NCI-H1694 treated with DMSO at 0.1 percent for 48 hours (cell line): ENCODE measurements around the gene LAMA4.
A peak's percentile ranks its signal among the peaks of the same experiment; 100 is the strongest.
"Not testable (repeated sequence)": the region's sequence is repeated elsewhere in the genome, so short reads cannot be mapped to it uniquely, and the experiment has no call there.

Source experiments
- DNase-seq: peaks from one replicate; lab custom pipeline; 2025; lab: John Stamatoyannopoulos, UW

Gene LAMA4

DNA sequence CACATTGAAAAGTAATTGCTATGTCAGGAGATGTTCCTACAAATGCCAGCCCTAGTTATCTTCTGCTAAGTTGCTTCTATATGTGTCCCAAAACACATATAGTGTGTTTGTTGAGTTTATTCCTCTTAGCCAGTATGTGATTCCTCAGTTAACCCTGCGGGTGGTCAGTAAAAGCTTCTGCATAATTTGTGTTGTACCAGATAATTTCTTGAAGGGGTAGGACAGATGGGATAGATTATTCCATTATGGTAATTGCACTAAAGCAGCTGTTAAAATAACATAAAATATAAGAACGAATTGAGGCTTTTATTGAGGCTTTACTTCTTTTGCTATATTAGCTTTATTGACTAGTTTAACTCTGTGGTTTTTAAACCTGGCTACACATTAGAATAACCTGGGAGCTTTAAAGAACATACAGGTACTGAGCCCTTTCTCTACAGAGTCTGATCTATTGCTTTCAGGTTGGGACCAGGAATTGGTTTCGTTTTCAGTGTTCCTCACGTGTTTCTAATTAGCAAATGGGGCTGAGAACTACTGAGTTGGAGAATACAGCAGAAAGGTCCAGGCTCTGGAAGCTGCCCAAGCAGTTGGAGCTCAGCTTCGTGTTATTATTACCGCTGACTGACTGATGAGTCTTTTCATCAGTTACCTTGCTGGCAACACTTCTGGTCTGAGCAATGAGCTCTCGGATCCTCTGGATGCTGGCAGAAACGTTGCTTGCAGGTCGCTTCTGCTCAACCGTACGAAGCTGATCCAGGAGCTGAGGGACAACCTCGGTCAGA, 110.0 kb downstream of the LAMA4 start:
- peak; percentile 91 for DNase-seq

DNA sequence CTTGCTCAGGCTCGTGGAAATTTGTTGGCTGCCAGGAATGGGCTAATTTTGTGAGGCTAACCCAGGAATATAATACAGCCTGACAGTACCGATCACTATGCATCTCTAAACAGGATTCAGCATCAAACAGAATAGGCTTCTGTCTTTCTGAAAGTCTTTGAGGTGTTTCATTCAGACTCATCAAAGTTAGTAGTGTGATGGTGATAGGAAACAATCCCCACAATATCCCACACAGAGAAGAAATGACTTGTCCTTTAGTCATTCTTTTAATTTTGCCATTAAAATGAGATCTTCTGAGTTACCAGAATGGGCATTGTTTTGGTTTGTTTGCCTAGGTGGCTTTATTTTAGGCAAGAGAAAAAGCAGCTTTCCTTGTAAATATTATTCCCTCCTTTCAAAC, 112.7 kb downstream of the LAMA4 start:
- DNase-seq, result no peak

DNA sequence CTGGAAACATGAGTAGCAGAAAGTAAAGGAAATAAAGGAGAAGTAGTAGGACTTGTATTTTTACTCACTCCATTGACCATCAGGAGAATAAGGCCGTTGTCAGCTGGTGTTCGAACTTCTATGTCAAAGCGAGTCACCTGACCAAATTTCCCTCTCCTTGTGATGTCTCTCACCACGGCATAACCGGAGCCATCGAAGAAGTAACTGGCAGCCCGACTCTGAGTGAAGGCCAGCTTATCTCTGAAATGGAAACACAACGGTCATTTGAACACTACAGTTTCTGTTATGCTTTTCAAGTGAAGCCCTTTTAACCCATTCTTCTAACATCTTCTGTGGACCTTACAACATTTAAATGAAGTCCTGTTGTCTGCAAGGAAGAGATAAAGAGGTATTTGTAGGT, 115.3 kb downstream of the LAMA4 start:
- DNase-seq, result no peak

DNA sequence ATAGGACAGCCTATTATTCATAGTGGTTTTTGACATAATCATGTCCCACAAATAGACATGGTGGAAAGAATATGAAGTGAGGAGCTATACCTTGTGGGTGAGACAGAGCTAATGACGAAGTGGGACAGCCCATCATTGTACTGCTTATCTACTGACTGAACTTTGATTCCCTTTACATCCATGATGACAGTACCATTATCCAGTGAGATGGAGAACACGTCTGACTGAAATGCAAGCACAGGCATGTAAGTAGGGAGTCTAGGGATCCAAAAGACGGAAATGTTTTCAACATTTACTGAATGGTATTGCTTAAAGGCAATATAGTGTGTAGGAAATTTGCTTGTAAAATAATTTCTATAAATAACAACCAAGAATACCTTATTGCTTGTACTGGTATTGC, 123.5 kb downstream of the LAMA4 start:
- no peak for DNase-seq

- no peak for DNase-seq
These were observed 126.2 kb downstream of the LAMA4 start for GRCh38 chr6:112128208-112128607.

DNA sequence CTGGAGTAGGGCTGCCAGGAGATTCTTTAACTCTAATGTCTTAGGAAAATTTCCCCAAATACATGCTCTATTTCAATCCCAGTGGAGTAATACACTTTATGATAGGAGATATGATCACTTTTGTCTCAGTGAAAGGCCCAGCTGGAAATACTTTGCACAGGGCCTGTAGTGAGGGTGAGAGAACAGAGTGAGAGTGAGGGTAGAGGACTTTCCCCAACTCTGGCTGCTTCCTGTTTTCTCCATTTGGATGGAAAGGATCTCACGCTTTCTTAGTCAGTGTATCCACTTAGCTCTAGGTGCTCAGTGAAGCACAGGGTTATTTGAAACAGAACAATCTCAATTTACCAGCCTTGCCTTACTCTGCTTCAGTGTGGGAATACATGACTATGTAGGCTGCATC, 130.4 kb downstream of the LAMA4 start:
- DNase-seq, result no peak

- no peak for DNase-seq
These were observed 131.6 kb downstream of the LAMA4 start for GRCh38 chr6:112122756-112123155.

- DNase-seq, result no peak
These were observed 136.3 kb downstream of the LAMA4 start for GRCh38 chr6:112118034-112118433.

- no peak for DNase-seq
These were observed 136.8 kb downstream of the LAMA4 start for GRCh38 chr6:112117554-112117953.

DNA sequence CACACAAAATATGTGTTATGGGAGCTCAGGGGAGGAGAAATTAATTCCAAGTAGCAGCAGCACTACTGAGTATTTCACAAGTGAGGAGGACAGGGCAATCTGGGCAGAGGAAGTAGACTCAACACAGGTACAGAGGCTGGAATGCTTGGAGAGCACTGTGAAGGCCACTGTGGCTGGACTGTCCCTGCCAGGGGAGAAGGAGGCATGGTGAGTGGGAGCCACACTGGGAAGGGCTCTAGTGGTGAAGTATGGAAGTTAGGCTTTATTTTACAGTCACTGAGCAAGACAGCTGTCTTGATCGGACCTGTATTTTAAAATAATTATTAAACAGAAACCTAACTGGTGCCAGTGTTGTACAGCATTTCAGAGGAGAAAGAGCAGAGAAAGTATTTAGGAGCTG, 138.1 kb downstream of the LAMA4 start:
- DNase-seq, result no peak

- no peak for DNase-seq
These were observed 139.7 kb downstream of the LAMA4 start for GRCh38 chr6:112114577-112115223.

GRCh38 chr6:112113918-112114317, 140.4 kb downstream of the LAMA4 start:
- no peak for DNase-seq

- no peak for DNase-seq
These were observed 140.9 kb downstream of the LAMA4 start for GRCh38 chr6:112113431-112113830.

DNA sequence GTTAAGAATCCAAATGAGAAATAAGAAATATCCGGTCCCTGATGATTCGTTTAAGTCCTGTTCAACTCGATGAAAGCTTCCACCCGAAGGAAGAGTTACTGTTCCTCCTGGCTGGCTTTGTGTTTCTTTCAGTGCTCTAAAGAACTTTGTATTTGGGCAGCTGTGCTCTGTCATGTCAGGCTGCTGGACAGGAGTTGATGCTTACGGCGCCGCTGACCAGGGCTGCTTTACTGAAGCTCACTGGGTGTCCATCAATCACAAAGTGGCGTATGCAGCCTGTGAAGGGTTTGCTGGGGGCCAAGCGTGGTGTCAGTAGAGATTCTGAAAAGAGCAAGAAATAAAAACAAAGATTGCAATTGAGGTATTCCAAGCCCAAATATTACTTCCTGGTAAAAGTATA, 145.1 kb downstream of the LAMA4 start:
- DNase-seq, result no peak

DNA sequence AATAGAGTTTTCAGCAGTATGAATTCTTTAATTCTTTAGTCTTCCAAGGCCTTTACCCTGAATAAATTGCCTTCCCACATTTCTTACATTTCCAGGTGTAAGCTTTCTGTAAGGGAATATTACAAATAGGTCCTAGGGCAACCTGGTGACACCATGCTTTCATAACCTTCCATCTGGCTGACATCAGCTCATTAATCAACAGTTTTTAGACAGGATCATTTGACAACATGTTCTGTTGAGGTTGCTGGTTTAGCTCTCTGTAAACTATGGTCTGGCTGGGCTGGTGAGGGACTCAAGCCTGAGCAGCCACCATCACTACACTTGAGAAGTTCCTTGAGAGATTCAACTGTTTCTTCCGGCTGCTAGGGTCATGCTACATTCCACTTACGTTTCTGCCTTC, 147.8 kb downstream of the LAMA4 start:
- DNase-seq, result no peak

DNA sequence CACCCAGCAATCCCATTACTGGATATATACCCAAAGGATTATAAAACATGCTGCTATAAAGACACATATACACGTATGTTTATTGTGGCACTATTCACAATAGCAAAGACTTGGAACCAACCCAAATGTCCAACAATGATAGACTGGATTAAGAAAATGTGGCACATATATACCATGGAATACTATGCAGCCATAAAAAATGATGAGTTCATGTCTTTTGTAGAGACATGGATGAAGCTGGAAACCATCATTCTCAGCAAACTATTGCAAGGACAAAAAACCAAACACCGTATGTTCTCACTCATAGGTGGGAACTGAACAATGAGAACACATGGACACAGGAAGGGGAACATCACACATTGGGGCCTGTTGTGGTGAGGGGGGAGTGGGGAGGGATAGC, 148.3 kb downstream of the LAMA4 start:
- not testable (repeated sequence) for DNase-seq

DNA sequence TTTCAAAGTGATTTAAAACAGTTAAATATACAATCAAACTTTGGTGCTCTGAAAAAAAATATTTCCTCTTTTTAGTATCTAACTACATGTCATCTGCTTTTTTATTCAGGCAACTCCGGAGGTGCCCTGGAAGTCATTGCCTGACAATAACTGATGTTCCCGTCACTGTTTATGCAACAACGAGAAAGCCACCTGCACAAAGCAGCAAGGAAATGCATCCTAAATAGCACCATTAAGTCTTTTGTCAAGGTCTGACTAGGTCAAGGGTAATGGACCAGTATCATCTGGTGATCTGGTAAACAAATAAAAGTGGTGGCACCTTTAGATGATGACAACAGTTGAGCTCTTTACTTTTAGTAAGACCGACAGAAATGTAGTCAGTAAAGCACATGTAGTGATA, 153.8 kb downstream of the LAMA4 start:
- no peak for DNase-seq

- no peak for DNase-seq
These were observed 157.5 kb downstream of the LAMA4 start for GRCh38 chr6:112096901-112097300.

DNA sequence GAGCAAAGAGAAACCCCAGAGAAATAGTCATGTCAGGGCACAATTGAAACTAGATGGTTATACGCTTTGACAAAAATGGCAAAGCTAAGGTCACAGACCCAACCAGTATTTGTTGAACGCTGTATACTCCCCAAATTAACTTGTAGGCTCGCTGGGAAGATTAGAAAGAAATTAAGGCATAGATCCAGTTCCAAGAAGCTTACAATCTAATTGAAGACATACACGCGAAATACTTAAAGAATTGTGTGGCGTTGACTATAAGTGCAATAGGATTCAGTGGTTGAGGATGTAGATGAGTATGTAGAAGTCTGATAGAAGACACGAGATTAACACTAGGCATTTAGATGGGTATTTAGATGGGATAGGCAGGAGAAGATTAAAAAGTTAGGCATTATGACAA, 166.5 kb downstream of the LAMA4 start:
- no peak for DNase-seq

- peak; percentile 90 for DNase-seq
These were observed 167.0 kb downstream of the LAMA4 start, which contains the start of the genes FAM229B and TUBE1 for GRCh38 chr6:112087136-112087911. FAM229B (plus strand) TSS chr6:112087591; CDS start chr6:112099284, 11,693 bp downstream. TUBE1 (minus strand) TSS chr6:112087482; CDS start chr6:112087434, 48 bp downstream.

DNA sequence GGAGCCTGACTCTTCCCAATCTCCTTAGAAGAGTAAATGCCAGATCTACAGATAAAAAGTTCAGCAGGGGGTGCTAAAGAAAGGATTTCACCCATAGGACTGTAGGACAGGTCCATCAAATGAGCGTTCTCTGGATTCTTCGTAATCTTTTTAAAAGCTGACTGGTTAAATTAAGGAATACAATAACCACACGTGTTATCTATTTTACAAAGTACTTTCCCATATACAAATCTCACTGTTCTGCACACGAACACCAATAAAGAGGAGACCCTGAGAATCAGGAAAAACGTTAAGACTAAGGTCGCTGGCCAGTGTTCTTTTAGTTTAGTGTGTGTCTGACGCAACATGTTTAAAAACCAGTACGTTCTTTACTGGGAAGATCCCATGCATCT, 167.6 kb downstream of the LAMA4 start:
- peak; percentile 40 for DNase-seq

DNA sequence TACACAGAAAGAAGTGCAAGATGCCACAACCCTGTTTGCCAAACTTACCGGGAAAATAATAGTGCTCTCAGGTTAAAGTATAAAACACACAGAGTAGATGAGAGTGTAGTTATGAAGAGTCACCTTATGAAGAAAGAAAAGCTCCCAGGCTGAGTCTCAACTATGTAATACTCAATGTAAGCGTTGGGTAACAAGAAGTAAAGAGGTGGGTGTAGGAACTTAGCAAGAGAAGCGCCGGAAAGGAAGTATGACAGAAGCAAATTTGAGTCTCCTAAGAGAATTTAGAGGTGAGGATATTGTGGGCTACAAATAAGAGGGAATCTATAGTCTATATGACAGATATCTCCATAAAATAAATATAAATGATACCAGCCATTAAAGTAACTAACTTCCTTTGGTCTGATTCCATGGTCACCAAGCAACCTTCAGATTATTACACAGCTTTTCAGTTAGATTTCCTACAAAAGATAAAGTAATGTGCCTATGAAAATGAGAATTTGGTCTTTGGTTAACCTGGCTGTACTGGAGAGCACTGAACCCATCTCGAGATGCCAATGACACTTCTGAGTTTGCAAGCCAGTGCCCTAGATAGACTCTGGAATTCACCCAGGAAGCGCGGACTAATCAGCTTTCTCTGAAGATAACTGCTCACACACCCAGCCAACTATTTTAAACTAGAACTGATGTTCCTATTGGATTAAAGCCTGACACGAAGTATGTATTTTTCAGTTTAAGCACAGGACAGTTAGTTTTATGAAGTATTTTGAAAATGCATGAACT, 168.9 kb downstream of the LAMA4 start:
- DNase-seq, result no peak
